Upper lobe of left lung (tissue), 4 donors: ENCODE measurements around the gene RNASE7.

ENCODE experiments used
- EP300 ChIP-seq, 4 donors: sonication (generic); formaldehyde crosslinking; IDR thresholded peaks; one replicate each; pipeline ENCODE4 v1.5.1; 2017; ENCODE audit warnings: antibody characterized with exemption in 4 of 4, control low read depth in 2 of 4
- POLR2A ChIP-seq, 4 donors: fragments of 450-650 bp; IDR thresholded peaks; one replicate each; pipeline ENCODE4 v1.5.1; 2016 to 2017; ENCODE audit warnings: antibody characterized with exemption in 4 of 4, mild to moderate bottlenecking in 2 of 4
- POLR2AphosphoS5 ChIP-seq, 2 donors: sonication (generic); formaldehyde crosslinking; IDR thresholded peaks; one replicate each; pipeline ENCODE4 v1.5.1; 2017; ENCODE audit warnings: antibody characterized with exemption in 2 of 2
- TF ChIP-seq, protein P1 (sequence below), 6 experiments: fragments of 450-650 bp in 4 of 6; fragments of 200-600 bp in 2 of 6; sonication (generic) in 2 of 6; IDR thresholded peaks; one replicate each; pipeline ENCODE4 v1.5.1; 2016 to 2019; ENCODE audit warnings: antibody characterized with exemption in 6 of 6

DNA sequence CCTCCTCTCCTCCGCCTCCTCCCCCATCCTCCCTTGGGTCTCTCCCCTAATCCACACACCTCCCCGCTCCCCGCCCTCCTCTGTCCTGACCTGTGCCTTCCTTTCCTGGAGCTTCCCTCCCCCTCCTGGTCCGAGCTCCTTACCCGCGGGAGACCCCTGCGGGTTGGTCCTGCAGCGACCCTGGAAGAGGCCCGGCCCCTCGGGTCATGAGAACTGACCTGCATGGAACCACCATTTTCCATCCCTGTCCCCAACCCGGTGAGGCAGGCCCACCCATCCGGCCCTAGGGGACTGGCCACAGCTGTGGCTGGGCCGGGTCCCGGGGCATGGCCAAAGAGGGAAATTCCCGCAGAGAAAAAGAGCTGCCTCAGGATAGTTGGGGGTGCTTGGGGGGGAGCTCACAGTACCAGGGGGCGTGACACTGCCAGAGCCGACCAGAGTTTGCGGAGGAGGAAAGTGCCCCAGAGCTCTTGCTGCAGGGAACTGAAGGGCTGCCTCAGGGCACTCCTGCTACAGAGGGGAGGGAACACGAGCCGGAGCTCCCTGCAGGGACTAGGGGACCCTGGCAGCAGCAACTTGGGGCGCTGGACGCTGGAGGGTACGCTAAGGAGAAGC, 28.6 kb downstream of the RNASE7 start:
- TF ChIP-seq POLR2A (IDR thresholded peaks at IDR 0.05) (no peak), POLR2AphosphoS5 (IDR thresholded peaks at IDR 0.05) (peak; percentile 3 to 38), EP300 (IDR thresholded peaks at IDR 0.05) (no peak)
- TF ChIP-seq, protein P1, sequence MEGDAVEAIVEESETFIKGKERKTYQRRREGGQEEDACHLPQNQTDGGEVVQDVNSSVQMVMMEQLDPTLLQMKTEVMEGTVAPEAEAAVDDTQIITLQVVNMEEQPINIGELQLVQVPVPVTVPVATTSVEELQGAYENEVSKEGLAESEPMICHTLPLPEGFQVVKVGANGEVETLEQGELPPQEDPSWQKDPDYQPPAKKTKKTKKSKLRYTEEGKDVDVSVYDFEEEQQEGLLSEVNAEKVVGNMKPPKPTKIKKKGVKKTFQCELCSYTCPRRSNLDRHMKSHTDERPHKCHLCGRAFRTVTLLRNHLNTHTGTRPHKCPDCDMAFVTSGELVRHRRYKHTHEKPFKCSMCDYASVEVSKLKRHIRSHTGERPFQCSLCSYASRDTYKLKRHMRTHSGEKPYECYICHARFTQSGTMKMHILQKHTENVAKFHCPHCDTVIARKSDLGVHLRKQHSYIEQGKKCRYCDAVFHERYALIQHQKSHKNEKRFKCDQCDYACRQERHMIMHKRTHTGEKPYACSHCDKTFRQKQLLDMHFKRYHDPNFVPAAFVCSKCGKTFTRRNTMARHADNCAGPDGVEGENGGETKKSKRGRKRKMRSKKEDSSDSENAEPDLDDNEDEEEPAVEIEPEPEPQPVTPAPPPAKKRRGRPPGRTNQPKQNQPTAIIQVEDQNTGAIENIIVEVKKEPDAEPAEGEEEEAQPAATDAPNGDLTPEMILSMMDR (IDR thresholded peaks at IDR 0.05) = no peak
